Subcutaneous adipose tissue (tissue), 4 donors: ENCODE results near the gene CNPY1. TPM values are rescaled to one million over a fixed set of nuclear protein-coding genes. Genes with fewer than 3 reads are reported as not detected.

ENCODE experiments used
- total RNA-seq, 4 donors: library from RNA; depleted of rRNA; stranded (reverse); fragments of >200 nt; gene quantifications; one replicate each; pipeline ENCODE4 v1.1.0, GENCODE V29; 2016
- TF ChIP-seq, protein P1 (sequence below): fragments of 450-650 bp; IDR thresholded peaks from one replicate; pipeline ENCODE4 v1.5.1; 2016; ENCODE audit warnings: low read depth, mild to moderate bottlenecking, control low read depth, antibody characterized with exemption, moderate library complexity

The CNPY1 gene
- total RNA-seq, 4 donors from 2014 or later = not detected

DNA sequence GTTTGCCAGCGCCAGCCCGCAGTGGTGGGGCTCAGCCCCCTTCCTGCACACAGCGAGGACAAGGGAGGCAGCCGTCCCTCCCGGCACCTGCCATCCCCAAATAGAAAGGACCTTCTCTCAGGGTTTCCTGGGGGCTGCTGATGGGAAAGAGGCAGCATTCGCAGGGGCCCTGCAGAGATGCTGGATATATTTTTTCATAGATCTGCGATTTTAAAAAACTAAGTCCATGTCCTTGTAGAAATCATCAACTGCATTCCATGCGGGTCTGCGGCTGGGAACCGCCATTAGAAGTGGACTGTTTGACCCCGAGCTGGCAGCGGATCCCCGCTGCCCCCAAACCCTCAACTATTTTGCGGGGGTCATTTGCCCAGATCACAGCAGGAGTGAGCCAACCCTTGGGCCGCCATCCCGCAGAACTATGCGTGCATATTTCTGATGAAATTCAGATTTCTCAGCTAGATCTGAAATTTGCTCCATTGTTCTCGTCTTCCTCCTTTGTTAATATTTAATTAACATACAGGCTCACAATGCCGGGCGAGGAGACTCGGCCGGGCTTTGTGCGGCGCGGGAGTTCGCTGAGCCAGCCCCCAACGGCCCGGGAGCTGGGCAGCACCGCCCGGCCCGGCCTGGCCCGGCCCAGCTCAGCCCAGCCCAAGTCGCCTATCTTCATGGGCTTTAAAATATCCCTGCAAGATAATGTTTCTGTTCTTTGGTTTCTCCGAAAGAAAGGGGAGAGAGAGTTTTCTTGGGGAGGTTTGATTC, 86.5 kb downstream of the CNPY1 start:
- TF ChIP-seq, protein P1, sequence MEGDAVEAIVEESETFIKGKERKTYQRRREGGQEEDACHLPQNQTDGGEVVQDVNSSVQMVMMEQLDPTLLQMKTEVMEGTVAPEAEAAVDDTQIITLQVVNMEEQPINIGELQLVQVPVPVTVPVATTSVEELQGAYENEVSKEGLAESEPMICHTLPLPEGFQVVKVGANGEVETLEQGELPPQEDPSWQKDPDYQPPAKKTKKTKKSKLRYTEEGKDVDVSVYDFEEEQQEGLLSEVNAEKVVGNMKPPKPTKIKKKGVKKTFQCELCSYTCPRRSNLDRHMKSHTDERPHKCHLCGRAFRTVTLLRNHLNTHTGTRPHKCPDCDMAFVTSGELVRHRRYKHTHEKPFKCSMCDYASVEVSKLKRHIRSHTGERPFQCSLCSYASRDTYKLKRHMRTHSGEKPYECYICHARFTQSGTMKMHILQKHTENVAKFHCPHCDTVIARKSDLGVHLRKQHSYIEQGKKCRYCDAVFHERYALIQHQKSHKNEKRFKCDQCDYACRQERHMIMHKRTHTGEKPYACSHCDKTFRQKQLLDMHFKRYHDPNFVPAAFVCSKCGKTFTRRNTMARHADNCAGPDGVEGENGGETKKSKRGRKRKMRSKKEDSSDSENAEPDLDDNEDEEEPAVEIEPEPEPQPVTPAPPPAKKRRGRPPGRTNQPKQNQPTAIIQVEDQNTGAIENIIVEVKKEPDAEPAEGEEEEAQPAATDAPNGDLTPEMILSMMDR = no peak

DNA sequence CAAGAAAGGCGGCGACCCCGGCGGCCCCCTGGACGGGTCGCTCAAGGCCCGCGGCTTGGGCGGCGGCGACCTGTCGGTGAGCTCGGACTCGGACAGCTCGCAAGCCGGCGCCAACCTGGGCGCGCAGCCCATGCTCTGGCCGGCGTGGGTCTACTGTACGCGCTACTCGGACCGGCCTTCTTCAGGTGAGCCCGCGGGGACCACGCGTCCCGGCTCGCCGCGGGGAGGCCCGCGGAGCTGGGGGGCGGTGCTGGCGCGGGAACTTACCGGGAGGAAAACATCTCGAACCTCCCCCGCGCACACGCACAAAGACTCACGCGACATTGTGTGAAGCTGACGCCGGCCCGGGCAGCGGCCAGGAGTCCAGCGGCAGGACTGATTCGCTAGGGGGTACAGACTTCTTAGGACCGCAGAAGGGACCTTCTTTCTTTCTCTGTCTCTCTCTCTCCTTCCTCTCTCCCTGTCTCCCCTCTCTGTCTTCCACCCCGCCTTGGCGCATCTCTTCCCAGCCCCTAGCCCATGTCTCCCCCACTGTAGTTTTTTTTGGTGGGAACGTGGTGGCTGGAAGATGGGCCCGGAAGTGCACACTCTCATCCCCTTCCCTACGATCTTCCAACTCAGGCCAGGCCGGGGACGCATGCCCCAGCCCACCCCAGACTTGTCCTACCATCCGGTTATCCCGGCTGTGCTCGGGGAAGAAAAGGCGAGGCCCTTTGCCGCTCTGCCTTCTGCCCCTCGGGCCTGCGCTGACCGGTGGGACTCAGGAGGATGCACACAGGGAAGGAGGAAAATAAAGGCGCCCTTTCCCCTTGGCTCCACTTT, 87.3 kb downstream of the CNPY1 start:
- TF ChIP-seq, protein P1 = no peak

DNA sequence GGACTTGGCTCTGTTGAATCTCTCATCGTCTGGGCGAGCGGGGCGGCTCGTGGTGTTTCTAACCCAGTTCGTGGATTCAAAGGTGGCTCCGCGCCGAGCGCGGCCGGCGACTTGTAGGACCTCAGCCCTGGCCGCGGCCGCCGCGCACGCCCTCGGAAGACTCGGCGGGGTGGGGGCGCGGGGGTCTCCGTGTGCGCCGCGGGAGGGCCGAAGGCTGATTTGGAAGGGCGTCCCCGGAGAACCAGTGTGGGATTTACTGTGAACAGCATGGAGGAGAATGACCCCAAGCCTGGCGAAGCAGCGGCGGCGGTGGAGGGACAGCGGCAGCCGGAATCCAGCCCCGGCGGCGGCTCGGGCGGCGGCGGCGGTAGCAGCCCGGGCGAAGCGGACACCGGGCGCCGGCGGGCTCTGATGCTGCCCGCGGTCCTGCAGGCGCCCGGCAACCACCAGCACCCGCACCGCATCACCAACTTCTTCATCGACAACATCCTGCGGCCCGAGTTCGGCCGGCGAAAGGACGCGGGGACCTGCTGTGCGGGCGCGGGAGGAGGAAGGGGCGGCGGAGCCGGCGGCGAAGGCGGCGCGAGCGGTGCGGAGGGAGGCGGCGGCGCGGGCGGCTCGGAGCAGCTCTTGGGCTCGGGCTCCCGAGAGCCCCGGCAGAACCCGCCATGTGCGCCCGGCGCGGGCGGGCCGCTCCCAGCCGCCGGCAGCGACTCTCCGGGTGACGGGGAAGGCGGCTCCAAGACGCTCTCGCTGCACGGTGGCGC, 88.1 kb downstream of the CNPY1 start, which contains the start of gene EN2:
TSS of gene EN2 (plus strand) at position 19 of the 767 bp plus-strand sequence. CDS start at position 268, 249 bp downstream.
- TF ChIP-seq, protein P1 = no peak

GRCh38 chr7:155457544-155458110, 88.7 kb downstream of the CNPY1 start:
- TF ChIP-seq, protein P1 = no peak

GRCh38 chr7:155456738-155457543, 89.4 kb downstream of the CNPY1 start:
- TF ChIP-seq, protein P1 = no peak
